Stimulated activated naive CD8-positive, alpha-beta T cell treated with anti-CD3 and anti-CD28 coated beads, Interleukin-15, amount 100 ng/mL, for 72 hours (primary cell): ENCODE results near the gene HOXC6.
A peak's percentile ranks its signal among the peaks of the same experiment; 100 is the strongest.

Experiments used
- ATAC-seq: fragments of 150-1000 bp; cut with Tn5 transposase; 2 replicates; pipeline ENCODE4 v1.10.0; 2021; ENCODE audit warnings: mild to moderate bottlenecking, moderate library complexity
- DNase-seq, 2 donors: peaks; one replicate each; pipeline ENCODE4 v3.0.0; 2021 to 2022
- H3K27ac Mint-ChIP-seq, 2 donors: one replicate each; pipeline ENCODE4 v1.8.0; 2022; ENCODE audit warnings: mild to moderate bottlenecking in 2 of 2, mixed read lengths in 2 of 2, moderate library complexity in 2 of 2
- H3K27me3 Mint-ChIP-seq: one replicate; pipeline ENCODE4 v1.8.0; 2022; ENCODE audit warnings: mixed read lengths
- H3K4me1 Mint-ChIP-seq: one replicate; pipeline ENCODE4 v1.8.0; 2022; ENCODE audit warnings: mild to moderate bottlenecking, mixed read lengths
- H3K4me3 Mint-ChIP-seq, 2 donors: one replicate each; pipeline ENCODE4 v1.8.0; 2022; ENCODE audit warnings: mild to moderate bottlenecking in 2 of 2, mixed read lengths in 2 of 2, moderate library complexity in 1 of 2
- H3K9me3 Mint-ChIP-seq, 2 donors: one replicate each; pipeline ENCODE4 v1.8.0; 2022; ENCODE audit warnings: mixed read lengths in 2 of 2

HOXC6 gene

DNA sequence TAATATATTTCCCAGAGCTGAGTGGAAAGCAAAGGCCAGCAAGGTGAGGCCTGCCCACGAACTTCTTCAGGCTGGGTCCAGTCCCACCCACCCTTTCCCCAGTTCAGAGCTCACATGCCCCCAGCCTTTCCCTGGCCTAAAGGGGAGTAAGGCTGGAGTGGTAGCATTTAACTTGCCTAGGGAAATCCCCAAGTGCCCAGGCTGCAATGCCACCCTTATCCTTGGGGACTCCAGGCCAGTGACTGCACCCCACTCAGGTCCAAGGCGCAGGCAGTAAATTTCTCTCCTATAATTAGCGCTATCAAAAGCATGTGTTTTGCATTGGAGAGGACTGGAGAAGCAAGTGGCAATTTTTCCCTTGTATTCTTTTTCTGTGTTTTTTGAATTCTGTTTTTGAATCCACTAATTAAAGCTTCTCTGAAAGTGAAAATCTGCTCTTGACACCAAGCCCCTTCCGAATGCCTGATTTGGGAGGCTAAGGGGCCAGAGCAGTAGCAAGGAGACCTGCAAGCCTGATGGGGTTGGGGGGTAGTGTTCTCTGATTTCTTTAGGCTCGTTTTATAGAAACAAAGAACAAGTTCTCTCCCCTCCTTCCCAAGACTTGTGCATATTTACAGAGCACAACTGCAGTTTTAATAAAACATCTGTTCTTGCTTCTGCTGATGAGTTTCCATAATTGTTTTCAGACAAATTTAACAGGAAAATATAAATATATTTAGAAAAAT is 3.5 kb upstream of the HOXC6 start:
- ATAC-seq (no peak), DNase-seq (no peak)
- peaks cover 99% of the 10 kb centered on the region for H3K27me3 Mint-ChIP-seq
- no peak overlapping the region for H3K4me3 Mint-ChIP-seq
- H3K4me1 Mint-ChIP-seq, result peaks cover 45% of the 10 kb centered on the region
- H3K9me3 Mint-ChIP-seq, result no peaks in the 10 kb centered on the region
- no peak overlapping the region for H3K27ac Mint-ChIP-seq

DNA sequence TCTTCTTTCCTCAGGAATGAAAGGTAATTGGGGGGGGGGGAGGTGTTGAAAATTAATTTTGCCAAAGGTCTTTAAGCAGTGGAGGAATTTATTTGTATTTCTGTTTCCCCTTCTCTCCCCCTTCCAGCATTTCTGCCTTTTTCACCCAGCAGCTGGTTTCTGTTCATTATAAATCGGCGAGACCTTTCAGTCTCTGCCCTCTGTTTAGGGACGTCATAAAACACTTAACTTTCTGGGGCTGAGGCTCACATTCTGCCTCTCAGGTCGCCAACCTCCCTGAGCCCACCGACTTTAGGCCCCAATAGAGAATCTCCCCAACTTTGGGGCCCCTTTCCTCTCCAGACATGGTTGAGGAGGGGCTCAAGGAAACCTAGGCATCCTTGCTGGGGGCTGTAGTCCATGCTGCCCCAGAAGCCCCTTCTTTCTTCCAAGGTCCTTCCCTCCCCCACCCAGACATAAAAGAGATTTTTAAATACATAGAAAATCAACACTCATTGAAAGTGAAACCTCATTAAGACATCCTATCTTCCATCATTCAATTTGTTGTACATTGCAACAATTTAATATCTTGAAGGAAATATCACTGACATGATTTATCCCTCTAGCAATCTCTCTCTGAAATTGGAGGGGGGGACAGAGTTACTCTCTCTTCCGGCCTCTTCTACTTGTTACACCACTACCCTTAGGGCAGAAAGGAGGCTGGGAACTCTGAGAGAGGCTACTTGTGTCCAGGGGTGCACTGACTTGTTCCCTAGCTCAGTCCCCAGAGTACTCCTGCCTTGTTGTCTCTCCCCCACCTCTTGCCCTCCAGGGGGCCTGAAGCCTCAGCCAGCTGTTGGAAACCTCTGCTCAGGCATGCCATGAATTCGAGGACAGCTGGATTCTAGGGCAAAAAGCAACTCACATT is 2.5 kb upstream of the HOXC6 start:
- Mint-ChIP-seq H3K27me3 (peaks cover 100% of the 10 kb centered on the region), H3K27ac (no peak overlapping the region), H3K4me3 (no peak overlapping the region), H3K9me3 (no peaks in the 10 kb centered on the region), H3K4me1 (peaks cover 54% of the 10 kb centered on the region)
- DNase-seq (no peak), ATAC-seq (no peak)

DNA sequence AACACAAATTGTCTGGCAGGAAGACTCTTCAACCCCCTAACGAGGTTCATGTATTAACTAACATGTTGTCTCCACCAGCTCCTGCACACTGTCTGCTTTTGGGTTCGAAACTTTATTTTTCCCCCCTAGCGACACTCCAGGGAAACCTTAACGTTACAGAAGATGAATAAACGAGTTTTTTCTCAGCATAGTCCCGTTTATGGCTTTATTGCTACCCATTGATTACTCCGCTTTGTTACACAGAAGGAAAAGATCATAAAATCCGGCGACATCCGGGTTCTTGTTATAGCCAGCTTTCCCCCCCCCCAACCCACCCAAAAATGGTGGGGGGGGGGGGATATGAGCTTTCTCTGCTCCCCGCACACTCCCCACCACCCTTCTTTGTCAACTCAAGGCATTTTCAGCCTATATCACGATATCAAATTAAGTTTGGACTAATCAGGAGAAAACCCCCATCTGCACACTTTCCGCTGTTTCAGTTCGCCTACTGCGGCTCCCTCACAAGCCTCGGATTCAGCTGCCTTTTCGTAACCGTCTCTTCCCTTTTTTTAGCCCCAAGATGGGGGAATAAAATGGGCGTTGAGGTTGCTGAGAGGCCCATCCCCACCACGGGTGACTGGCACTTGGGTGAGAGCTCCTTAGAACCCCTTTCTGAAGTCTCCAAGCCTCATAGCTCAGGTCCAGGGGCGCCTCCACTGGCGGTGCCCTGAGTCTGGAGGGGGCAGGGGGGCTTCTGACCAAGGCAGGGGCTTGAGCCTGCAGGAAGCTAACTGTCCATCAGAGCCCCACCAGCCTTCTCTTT is 1.4 kb upstream of the HOXC6 start:
- H3K9me3 Mint-ChIP-seq, result no peaks in the 10 kb centered on the region
- peaks cover 49% of the 10 kb centered on the region for H3K4me1 Mint-ChIP-seq
- no peak for DNase-seq
- peaks cover 100% of the 10 kb centered on the region for H3K27me3 Mint-ChIP-seq
- ATAC-seq, result no peak
- peak overlapping the region; percentile 61 to 64 for H3K4me3 Mint-ChIP-seq
- no peak overlapping the region for H3K27ac Mint-ChIP-seq

DNA sequence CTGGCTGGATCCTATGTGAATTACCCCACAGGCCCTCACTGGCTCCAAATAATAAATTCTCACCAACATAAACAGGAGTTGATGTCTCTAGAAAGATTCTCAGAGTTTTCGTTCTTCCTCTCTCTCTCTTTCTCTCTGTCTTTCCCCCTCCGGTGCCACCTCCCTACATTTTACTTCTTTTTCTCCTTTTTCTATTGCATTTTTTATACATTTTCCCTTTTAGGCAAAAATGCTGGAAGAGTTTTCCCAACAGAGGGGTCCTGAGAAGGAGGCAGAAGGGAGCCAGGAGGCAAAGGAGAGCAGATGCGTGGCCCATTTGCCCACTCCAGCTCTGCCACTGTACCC is 826 bp upstream of the HOXC6 start:
- Mint-ChIP-seq H3K9me3 (no peaks in the 10 kb centered on the region), H3K4me1 (peaks cover 48% of the 10 kb centered on the region), H3K27ac (no peak overlapping the region), H3K27me3 (peaks cover 100% of the 10 kb centered on the region), H3K4me3 (peak overlapping the region in 1 of 2 donors; percentile 4)
- ATAC-seq (no peak), DNase-seq (no peak)

DNA sequence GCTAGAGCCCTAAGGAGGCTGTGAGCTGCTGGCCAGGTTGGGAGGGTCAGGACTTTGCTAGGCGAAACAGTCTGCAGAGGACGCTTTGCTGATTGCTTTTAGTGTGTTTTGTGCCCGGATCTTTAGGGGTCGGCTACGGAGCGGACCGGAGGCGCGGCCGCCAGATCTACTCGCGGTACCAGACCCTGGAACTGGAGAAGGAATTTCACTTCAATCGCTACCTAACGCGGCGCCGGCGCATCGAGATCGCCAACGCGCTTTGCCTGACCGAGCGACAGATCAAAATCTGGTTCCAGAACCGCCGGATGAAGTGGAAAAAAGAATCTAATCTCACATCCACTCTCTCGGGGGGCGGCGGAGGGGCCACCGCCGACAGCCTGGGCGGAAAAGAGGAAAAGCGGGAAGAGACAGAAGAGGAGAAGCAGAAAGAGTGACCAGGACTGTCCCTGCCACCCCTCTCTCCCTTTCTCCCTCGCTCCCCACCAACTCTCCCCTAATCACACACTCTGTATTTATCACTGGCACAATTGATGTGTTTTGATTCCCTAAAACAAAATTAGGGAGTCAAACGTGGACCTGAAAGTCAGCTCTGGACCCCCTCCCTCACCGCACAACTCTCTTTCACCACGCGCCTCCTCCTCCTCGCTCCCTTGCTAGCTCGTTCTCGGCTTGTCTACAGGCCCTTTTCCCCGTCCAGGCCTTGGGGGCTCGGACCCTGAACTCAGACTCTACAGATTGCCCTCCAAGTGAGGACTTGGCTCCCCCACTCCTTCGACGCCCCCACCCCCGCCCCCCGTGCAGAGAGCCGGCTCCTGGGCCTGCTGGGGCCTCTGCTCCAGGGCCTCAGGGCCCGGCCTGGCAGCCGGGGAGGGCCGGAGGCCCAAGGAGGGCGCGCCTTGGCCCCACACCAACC is 1.5 kb downstream of the HOXC6 start:
- H3K27me3 Mint-ChIP-seq, result peaks cover 100% of the 10 kb centered on the region
- H3K4me1 Mint-ChIP-seq, result peaks cover 67% of the 10 kb centered on the region
- no peak for ATAC-seq
- DNase-seq, result no peak
- peak overlapping the region; percentile 4 to 14 for H3K4me3 Mint-ChIP-seq
- no peak overlapping the region for H3K27ac Mint-ChIP-seq
- no peaks in the 10 kb centered on the region for H3K9me3 Mint-ChIP-seq

DNA sequence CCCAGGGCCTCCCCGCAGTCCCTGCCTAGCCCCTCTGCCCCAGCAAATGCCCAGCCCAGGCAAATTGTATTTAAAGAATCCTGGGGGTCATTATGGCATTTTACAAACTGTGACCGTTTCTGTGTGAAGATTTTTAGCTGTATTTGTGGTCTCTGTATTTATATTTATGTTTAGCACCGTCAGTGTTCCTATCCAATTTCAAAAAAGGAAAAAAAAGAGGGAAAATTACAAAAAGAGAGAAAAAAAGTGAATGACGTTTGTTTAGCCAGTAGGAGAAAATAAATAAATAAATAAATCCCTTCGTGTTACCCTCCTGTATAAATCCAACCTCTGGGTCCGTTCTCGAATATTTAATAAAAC is 2.2 kb downstream of the HOXC6 start:
- DNase-seq, result no peak
- Mint-ChIP-seq H3K4me1 (peaks cover 72% of the 10 kb centered on the region), H3K9me3 (no peaks in the 10 kb centered on the region), H3K4me3 (no peak overlapping the region), H3K27me3 (peaks cover 100% of the 10 kb centered on the region), H3K27ac (no peak overlapping the region)
- ATAC-seq, result no peak

DNA sequence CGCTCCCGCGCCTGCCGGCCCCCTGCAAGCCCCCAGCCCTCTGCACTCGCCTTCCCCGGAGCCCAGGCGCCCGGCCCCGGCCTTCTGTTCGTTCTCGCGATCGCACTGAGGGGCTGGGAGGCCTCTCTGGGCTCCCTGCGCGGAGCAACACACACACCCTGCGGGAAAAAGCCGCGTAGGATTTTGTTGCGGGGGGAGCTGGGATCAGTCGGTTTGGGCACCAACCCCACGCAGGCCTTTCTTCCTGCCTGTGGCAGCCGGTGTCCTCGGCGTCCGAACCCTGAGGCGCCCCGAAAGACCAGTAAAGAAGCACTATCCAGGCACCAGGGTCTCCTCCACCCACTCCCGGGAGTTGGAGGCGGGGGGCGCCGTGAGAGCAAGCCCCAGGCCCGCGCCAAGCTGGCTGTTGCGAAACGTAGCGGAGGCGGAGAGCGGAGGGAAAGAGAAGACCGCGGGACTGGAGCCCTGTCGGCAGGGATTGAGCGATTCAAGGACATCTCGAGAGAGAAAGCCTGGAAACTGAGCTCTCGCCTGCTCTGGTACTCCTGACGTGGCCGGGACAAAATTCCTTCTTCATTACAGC is 2.7 kb downstream of the HOXC6 start:
- H3K4me3 Mint-ChIP-seq, result peak overlapping the region in 1 of 2 donors; percentile 51
- H3K27ac Mint-ChIP-seq, result no peak overlapping the region
- peaks cover 100% of the 10 kb centered on the region for H3K27me3 Mint-ChIP-seq
- DNase-seq, result no peak
- ATAC-seq, result no peak
- no peaks in the 10 kb centered on the region for H3K9me3 Mint-ChIP-seq
- H3K4me1 Mint-ChIP-seq, result peaks cover 67% of the 10 kb centered on the region

DNA sequence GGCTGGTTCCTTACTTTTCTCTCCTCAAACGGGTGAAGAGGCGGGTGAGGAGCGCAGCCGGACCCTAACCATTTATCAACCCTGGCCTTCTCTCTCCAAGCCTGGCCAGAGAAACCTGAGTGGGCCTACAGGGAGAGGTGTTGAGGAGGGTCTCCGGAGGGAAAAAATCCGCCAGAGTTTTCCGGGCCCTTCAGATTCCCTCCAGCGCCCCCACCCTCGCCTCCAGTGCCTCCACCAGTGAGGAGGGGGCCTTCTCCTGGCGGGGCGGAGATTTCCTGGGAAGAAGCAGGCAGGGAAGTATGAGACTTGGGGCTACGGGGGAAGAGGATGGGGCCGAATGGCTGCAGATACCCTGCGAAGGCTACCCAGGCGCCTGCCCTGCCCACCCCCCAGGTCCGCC is 3.2 kb downstream of the HOXC6 start:
- no peak for DNase-seq
- Mint-ChIP-seq H3K4me3 (no peak overlapping the region), H3K4me1 (peaks cover 64% of the 10 kb centered on the region), H3K9me3 (no peaks in the 10 kb centered on the region), H3K27me3 (peaks cover 100% of the 10 kb centered on the region), H3K27ac (no peak overlapping the region)
- ATAC-seq, result no peak

DNA sequence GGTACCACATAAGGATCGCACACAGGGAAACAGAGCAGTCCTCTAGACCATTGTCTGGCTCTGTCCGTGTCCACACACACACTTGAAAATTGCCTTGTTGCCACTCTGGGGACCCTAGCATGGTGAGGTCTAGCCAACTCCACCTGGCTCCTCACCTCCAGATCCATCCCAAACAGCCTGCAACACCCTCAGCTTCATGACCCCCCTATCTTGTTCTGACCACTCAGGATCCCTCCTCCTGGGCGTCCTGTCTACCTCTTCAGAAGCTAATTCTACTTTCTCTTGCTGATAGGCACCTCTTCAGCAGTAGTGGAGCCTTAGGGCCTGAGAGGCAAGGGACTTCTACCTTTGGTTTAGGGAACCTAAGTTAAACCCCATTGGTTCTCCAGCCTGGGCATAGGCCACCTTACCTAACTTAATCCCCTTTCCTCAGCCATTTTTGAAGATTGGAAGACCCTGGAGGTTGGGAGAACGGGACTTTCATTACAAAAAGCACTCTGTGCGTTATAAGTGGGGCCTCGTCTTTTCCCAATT is 3.9 kb downstream of the HOXC6 start:
- peak; percentile 6 for ATAC-seq
- no peak overlapping the region for H3K27ac Mint-ChIP-seq
- no peak for DNase-seq
- H3K4me3 Mint-ChIP-seq, result no peak overlapping the region
- H3K27me3 Mint-ChIP-seq, result peaks cover 100% of the 10 kb centered on the region
- H3K4me1 Mint-ChIP-seq, result peaks cover 58% of the 10 kb centered on the region
- no peaks in the 10 kb centered on the region for H3K9me3 Mint-ChIP-seq

DNA sequence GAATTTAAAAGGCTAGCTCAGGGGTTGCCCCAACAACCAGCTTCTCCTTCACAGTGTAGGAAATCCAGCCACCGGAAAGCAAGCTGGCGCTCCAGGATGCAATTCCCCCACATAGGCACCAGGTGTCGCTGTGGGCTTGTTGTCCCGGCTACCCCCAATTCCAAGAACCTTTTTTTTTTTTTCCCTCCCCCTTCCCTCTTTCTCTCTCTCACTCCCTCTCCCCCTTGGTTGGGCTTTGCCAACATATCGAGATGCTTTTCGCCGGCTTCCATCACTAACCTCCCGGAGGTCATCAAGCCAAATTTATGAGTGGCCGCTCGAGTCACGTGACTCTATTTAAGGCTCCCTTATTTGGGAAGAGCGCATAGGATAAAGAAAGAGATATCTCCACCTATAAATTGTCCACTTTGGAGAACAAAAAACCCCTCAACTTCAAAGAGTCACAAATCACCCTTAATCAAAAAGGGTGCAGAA is 4.4 kb downstream of the HOXC6 start, which contains the start of gene HOXC5:
Gene HOXC5 (plus strand): TSS at position 424 of the 474 bp plus-strand sequence. CDS start 73 bp downstream, outside the sequence.
- peaks cover 100% of the 10 kb centered on the region for H3K27me3 Mint-ChIP-seq
- peak within 1 kb of the TSS; percentile 81 to 83 for H3K4me3 Mint-ChIP-seq
- no peaks in the 10 kb centered on the region for H3K9me3 Mint-ChIP-seq
- DNase-seq, result peak; percentile 58 to 66
- peak within 1 kb of the TSS in 1 of 2 donors; percentile 85 for H3K27ac Mint-ChIP-seq
- peak; percentile 31 for ATAC-seq
- peaks cover 53% of the 10 kb centered on the region for H3K4me1 Mint-ChIP-seq

DNA sequence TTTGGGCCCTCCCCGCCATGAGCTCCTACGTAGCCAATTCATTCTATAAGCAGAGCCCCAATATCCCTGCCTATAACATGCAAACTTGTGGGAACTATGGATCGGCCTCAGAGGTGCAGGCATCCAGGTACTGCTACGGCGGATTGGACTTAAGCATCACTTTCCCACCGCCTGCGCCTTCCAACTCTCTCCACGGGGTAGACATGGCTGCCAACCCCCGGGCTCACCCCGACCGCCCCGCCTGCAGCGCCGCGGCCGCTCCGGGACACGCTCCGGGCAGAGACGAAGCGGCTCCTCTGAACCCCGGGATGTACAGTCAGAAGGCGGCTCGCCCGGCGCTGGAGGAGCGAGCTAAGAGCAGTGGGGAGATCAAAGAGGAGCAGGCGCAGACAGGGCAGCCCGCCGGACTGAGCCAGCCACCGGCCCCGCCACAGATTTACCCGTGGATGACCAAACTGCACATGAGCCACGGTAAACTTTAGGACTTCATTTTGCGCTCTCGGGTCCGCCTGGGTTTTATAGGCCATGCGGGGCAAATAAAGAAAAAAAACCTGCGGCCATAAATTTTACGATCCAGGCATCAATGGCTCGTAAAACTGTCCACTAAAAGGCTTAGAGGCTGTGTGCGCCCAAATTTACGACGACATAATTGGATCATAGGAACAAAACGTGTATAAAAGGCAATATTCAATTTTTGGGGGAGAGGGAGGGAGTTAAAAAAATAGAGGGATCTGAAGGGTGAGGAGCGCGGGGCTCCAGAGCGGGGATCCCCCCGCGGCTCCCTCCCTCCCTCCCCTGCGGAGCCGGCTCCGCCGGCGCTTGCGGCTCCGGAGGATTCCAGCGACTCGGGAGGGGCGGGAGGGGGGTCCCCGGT is 5.1 kb downstream of the HOXC6 start:
- peaks cover 100% of the 10 kb centered on the region for H3K27me3 Mint-ChIP-seq
- peaks cover 52% of the 10 kb centered on the region for H3K4me1 Mint-ChIP-seq
- DNase-seq, result no peak
- no peaks in the 10 kb centered on the region for H3K9me3 Mint-ChIP-seq
- H3K4me3 Mint-ChIP-seq, result peak overlapping the region; percentile 81 to 83
- peak overlapping the region in 1 of 2 donors; percentile 85 for H3K27ac Mint-ChIP-seq
- peak; percentile 38 for ATAC-seq

DNA sequence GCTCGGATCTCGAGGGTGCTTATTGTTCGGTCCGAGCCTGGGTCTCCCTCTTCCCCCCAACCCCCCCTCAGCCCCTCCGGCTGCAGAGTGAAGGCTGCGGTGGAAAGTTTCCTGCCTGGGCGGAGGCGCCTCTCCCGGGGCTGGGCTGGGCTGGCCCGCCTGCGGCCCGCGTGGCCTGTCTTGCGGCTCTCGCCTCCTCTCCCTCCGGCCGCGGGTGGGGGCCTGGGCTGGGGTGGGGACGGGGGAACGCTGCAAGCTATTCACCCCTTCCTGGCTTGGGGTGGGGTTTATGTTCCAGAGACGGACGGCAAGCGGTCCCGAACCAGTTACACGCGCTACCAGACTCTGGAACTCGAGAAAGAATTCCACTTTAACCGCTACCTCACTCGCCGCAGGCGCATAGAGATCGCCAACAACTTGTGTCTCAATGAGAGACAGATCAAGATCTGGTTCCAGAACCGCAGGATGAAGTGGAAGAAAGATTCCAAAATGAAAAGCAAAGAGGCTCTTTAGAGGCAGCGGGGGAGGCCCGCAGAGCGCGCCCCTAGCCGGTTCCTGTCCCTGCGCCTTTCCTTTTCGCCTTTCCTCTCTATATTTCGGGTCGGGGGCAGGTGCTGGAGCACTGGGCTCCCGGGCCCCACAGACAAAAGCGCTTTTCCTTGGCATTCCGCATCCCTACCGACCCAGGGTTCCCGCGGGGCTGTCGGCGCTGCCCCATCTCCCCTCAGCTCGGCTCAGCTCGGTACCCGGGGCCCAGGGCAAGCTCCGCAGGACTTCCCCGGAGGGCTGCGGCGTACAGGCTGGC is 5.9 kb downstream of the HOXC6 start:
- Mint-ChIP-seq H3K27ac (no peak overlapping the region), H3K4me3 (peak overlapping the region; percentile 68 to 74), H3K9me3 (no peaks in the 10 kb centered on the region), H3K27me3 (peaks cover 100% of the 10 kb centered on the region), H3K4me1 (peaks cover 46% of the 10 kb centered on the region)
- ATAC-seq (peak; percentile 38), DNase-seq (no peak)
